ENCODE data around the gene MYT1.

MYT1 gene

GRCh38 chr20:64264091-64264490 is 99.8 kb downstream of the MYT1 start:
- no peaks in the 10 kb centered on the region for H3K36me3 ChIP-seq (ENCODE audit: control insufficient read depth, insufficient read depth, low read length)
- no peaks in the 10 kb centered on the region for H3K27me3 ChIP-seq (ENCODE audit: control insufficient read depth, insufficient read depth, low read length)
- no peak overlapping the region for H3K27ac ChIP-seq
- peaks cover 5% of the 10 kb centered on the region for H3K79me2 ChIP-seq
- no peaks in the 10 kb centered on the region for H3K4me1 ChIP-seq
- TF ChIP-seq CTCF (IDR thresholded peaks at IDR 0.05), result no peak
- no peak overlapping the region for H3K4me3 ChIP-seq (ENCODE audit: low read depth, low read length)
- H3K9me3 ChIP-seq (ENCODE audit: control insufficient read depth, low read length), result no peaks in the 10 kb centered on the region
- H3K9ac ChIP-seq, result no peak overlapping the region
- no peak overlapping the region for H2AFZ ChIP-seq
- no peak overlapping the region for H3K4me2 ChIP-seq (ENCODE audit: low read length)

- TF ChIP-seq CTCF (IDR thresholded peaks at IDR 0.05), result no peak
- Histone ChIP-seq H3K36me3 (ENCODE audit: control insufficient read depth, insufficient read depth, low read length) (no peaks in the 10 kb centered on the region), H3K79me2 (no peaks in the 10 kb centered on the region)
Observed at GRCh38 chr20:64265201-64265600, 100.9 kb downstream of the MYT1 start.

GRCh38 chr20:64266988-64267387 is 102.7 kb downstream of the MYT1 start:
- no peak for TF ChIP-seq CTCF (IDR thresholded peaks at IDR 0.05)
- H3K36me3 ChIP-seq (ENCODE audit: control insufficient read depth, insufficient read depth, low read length), result no peaks in the 10 kb centered on the region
- no peaks in the 10 kb centered on the region for H3K4me1 ChIP-seq
- no peaks in the 10 kb centered on the region for H3K79me2 ChIP-seq
- no peak overlapping the region for H3K4me2 ChIP-seq (ENCODE audit: low read length)
- H3K27me3 ChIP-seq (ENCODE audit: control insufficient read depth, insufficient read depth, low read length), result no peaks in the 10 kb centered on the region
- no peak overlapping the region for H3K9ac ChIP-seq
- no peak overlapping the region for H3K4me3 ChIP-seq (ENCODE audit: low read depth, low read length)
- H3K9me3 ChIP-seq (ENCODE audit: control insufficient read depth, low read length), result no peaks in the 10 kb centered on the region
- H3K27ac ChIP-seq, result no peak overlapping the region
- no peak overlapping the region for H2AFZ ChIP-seq

More at GRCh38 chr20:64265201-64265600, 100.9 kb downstream of the MYT1 start:
- no peaks in the 10 kb centered on the region for H3K9me3 ChIP-seq (ENCODE audit: control insufficient read depth, low read length)
- no peak overlapping the region for H3K9ac ChIP-seq
- no peaks in the 10 kb centered on the region for H3K27me3 ChIP-seq (ENCODE audit: control insufficient read depth, insufficient read depth, low read length)
- H3K4me2 ChIP-seq (ENCODE audit: low read length), result no peak overlapping the region
- no peaks in the 10 kb centered on the region for H3K4me1 ChIP-seq
- no peak overlapping the region for H2AFZ ChIP-seq
- no peak overlapping the region for H3K27ac ChIP-seq
- H3K4me3 ChIP-seq (ENCODE audit: low read depth, low read length), result no peak overlapping the region

GRCh38 chr20:64268174-64268573 is 103.9 kb downstream of the MYT1 start:
- no peak overlapping the region for H3K9ac ChIP-seq
- TF ChIP-seq CTCF (IDR thresholded peaks at IDR 0.05), result no peak
- no peaks in the 10 kb centered on the region for H3K27me3 ChIP-seq (ENCODE audit: control insufficient read depth, insufficient read depth, low read length)
- no peak overlapping the region for H3K4me3 ChIP-seq (ENCODE audit: low read depth, low read length)
- H3K9me3 ChIP-seq (ENCODE audit: control insufficient read depth, low read length), result no peaks in the 10 kb centered on the region
- H3K4me1 ChIP-seq, result no peaks in the 10 kb centered on the region
- H3K36me3 ChIP-seq (ENCODE audit: control insufficient read depth, insufficient read depth, low read length), result no peaks in the 10 kb centered on the region
- H3K4me2 ChIP-seq (ENCODE audit: low read length), result no peak overlapping the region
- H3K79me2 ChIP-seq, result no peaks in the 10 kb centered on the region
- H2AFZ ChIP-seq, result no peak overlapping the region
- H3K27ac ChIP-seq, result no peak overlapping the region

GRCh38 chr20:64269604-64270411 is 105.6 kb downstream of the MYT1 start:
- Histone ChIP-seq H3K9ac (no peak overlapping the region), H3K79me2 (no peaks in the 10 kb centered on the region), H3K4me3 (ENCODE audit: low read depth, low read length) (no peak overlapping the region), H3K9me3 (ENCODE audit: control insufficient read depth, low read length) (no peaks in the 10 kb centered on the region), H3K36me3 (ENCODE audit: control insufficient read depth, insufficient read depth, low read length) (no peaks in the 10 kb centered on the region), H3K4me1 (no peaks in the 10 kb centered on the region), H3K27ac (no peak overlapping the region), H2AFZ (no peak overlapping the region), H3K4me2 (ENCODE audit: low read length) (no peak overlapping the region), H3K27me3 (ENCODE audit: control insufficient read depth, insufficient read depth, low read length) (no peaks in the 10 kb centered on the region)
- TF ChIP-seq CTCF (IDR thresholded peaks at IDR 0.05), result no peak
